K562 (cell line): Measurements from ENCODE around the gene GADD45GIP1. TPM values are rescaled to one million over a fixed set of nuclear protein-coding genes. Genes with fewer than 3 reads are reported as not detected.

Experiments
- ADNP ChIP-seq: fragments of 200-800 bp; sonication (Bioruptor generic); IDR thresholded peaks from 2 replicates; pipeline ENCODE4 v1.6.1; 2016; ENCODE audit warnings: missing genetic modification characterization, missing compliant biosample characterization
- EGR1 ChIP-seq: fragments of 450-650 bp; conservative IDR thresholded peaks from 2 replicates; pipeline ENCODE4 v1.6.1; 2017; ENCODE audit warnings: mild to moderate bottlenecking
- FIP1L1 ChIP-seq: fragments of 200-400 bp; formaldehyde crosslinking; IDR thresholded peaks from 2 replicates; pipeline ENCODE4 v1.6.1; 2018; ENCODE audit warnings: mild to moderate bottlenecking, low read depth, low read length; ENCODE audit not compliant: poor library complexity, severe bottlenecking
- FOXK2 ChIP-seq, 2 experiments: fragments of 450-650 bp; IDR thresholded peaks in 1 of 2; conservative IDR thresholded peaks in 1 of 2; 2 replicates each; pipeline ENCODE4 v1.6.1; 2016; ENCODE audit warnings: low read depth in 2 of 2, mild to moderate bottlenecking in 1 of 2
- HIVEP1 ChIP-seq: fragments of 250-450 bp; sonication (Bioruptor Pico); IDR thresholded peaks from 2 replicates; pipeline ENCODE4 v1.4.0; 2020; ENCODE audit warnings: mild to moderate bottlenecking
- HNRNPH1 ChIP-seq: fragments of 200-400 bp; formaldehyde crosslinking; optimal IDR thresholded peaks from 2 replicates; pipeline ENCODE3; 2017; ENCODE audit warnings: low read depth, mild to moderate bottlenecking, low read length, moderate library complexity
- MEF2A ChIP-seq: IDR thresholded peaks from 2 replicates; pipeline ENCODE4 v1.6.1; 2011; ENCODE audit warnings: low read depth, mild to moderate bottlenecking, low read length, moderate library complexity; ENCODE audit not compliant: control insufficient read depth
- NCOA4 ChIP-seq: fragments of 450-650 bp; IDR thresholded peaks from 2 replicates; pipeline ENCODE4 v1.6.1; 2018; ENCODE audit warnings: mild to moderate bottlenecking; ENCODE audit not compliant: partially characterized antibody
- POLR2AphosphoS5 ChIP-seq: IDR thresholded peaks from 2 replicates; pipeline ENCODE4 v1.6.1; 2011; ENCODE audit warnings: mild to moderate bottlenecking, low read depth, low read length, moderate library complexity; ENCODE audit not compliant: control insufficient read depth, insufficient read depth
- RAD51 ChIP-seq: fragments of 450-650 bp; IDR thresholded peaks from 2 replicates; pipeline ENCODE4 v1.7.1; 2016; ENCODE audit warnings: low read depth, mild to moderate bottlenecking, borderline replicate concordance
- RBFOX2 ChIP-seq: fragments of 200-400 bp; formaldehyde crosslinking; IDR thresholded peaks from 2 replicates; pipeline ENCODE4 v1.6.1; 2017; ENCODE audit warnings: low read depth, mild to moderate bottlenecking, low read length, moderate library complexity
- RBM15 ChIP-seq: fragments of 200-400 bp; formaldehyde crosslinking; IDR thresholded peaks from 2 replicates; pipeline ENCODE4 v1.6.1; 2018; ENCODE audit warnings: mild to moderate bottlenecking, low read length, moderate library complexity; ENCODE audit not compliant: insufficient read depth
- SMARCE1 ChIP-seq: fragments of 450-650 bp; IDR thresholded peaks from 2 replicates; pipeline ENCODE4 v1.7.1; 2016; ENCODE audit warnings: mild to moderate bottlenecking
- XRCC5 ChIP-seq: fragments of 200-400 bp; formaldehyde crosslinking; IDR thresholded peaks from 2 replicates; pipeline ENCODE4 v1.6.1; 2017; ENCODE audit warnings: low read depth, mild to moderate bottlenecking, low read length
- ZNF212 ChIP-seq: fragments of 450-650 bp; formaldehyde crosslinking; IDR thresholded peaks from 2 replicates; pipeline ENCODE4 v1.4.0; 2020; ENCODE audit warnings: mild to moderate bottlenecking
- ZNF766 ChIP-seq: fragments of 200-800 bp; sonication (Bioruptor generic); conservative IDR thresholded peaks from 2 replicates; pipeline ENCODE4 v1.6.1; 2016; ENCODE audit warnings: missing genetic modification characterization, missing compliant biosample characterization
- polyA plus RNA-seq, 8 experiments: library from polyadenylated mRNA; depleted of rRNA in 4 of 8; stranded (reverse) in 5 of 8; unstranded in 3 of 8; fragments of >200 nt; fragmentation: Nextera tagmentation in 2 of 8; fragmentation: Illumina TruSeq in 1 of 8; extraction: Ambion mirVana in 2 of 8; extraction: Trizol in 1 of 8; gene quantifications; 2 replicates each; pipeline versions ENCODE4 v1.2.1 to v1.2.3, GENCODE V29; 2011 to 2014; ENCODE audit warnings: inconsistent platforms in 1 of 8, missing spikeins in 1 of 8
- total RNA-seq, 7 experiments: library from RNA; depleted of rRNA in 6 of 7; stranded (reverse); fragments of >200 nt in 6 of 7; fragmentation: Illumina TruSeq in 2 of 7; extraction: Trizol in 2 of 7; gene quantifications; 2 replicates each; pipeline versions ENCODE4 v1.2.1 to v1.2.3, GENCODE V29; 2011 to 2021; ENCODE audit warnings: low replicate concordance in 1 of 7
- TF ChIP-seq, protein P1 (sequence below): conservative IDR thresholded peaks from 2 replicates; pipeline ENCODE4 v1.6.1; 2011; ENCODE audit warnings: low read depth, mild to moderate bottlenecking, low read length; ENCODE audit not compliant: control insufficient read depth
- TF ChIP-seq, protein P2 (sequence below): fragments of 250-450 bp; sonication (Bioruptor Pico); IDR thresholded peaks from 2 replicates; pipeline ENCODE4 v1.6.1; 2021; ENCODE audit warnings: mild to moderate bottlenecking
- TF ChIP-seq, protein P3 (sequence below): fragments of 450-650 bp; IDR thresholded peaks from 2 replicates; pipeline ENCODE4 v1.6.1; 2016; ENCODE audit warnings: antibody characterized with exemption
- TF ChIP-seq, protein P4 (sequence below): sonication (generic); formaldehyde crosslinking; IDR thresholded peaks from 2 replicates; pipeline ENCODE4 v1.8.0; 2022; ENCODE audit warnings: mild to moderate bottlenecking, missing genetic modification reagents

The GADD45GIP1 gene
- total and polyA plus RNA-seq, 9 of the 15 experiments (the other 6 are each of a cell fraction or from before 2014, with no cell fraction given), result 5.1 to 161 (median 29.2) TPM

DNA sequence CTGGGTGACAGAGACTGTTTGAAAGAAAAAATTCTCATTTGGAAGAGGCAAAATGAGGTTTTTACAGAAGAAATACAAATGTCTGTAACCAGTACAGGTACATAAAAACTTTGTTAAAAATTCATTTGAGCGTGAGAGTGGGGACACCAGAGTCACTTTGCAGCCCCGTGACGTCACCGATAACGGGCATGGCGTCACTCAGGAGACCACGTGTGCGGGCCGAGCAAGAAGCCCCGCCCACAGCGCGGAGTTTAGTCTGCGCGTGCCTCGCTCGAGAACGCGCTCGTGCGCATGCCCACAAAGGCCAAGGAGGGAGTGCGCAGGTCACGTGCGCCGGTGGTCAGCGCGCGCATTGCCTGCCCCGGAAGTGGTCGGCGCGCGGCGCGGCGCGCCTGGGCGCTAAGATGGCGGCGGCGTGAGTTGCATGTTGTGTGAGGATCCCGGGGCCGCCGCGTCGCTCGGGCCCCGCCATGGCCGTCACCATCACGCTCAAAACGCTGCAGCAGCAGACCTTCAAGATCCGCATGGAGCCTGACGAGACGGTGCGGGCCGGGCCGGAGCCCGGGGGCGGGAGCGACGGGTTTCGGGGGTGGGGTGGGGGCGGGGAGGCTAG lies 11.4 kb downstream of the GADD45GIP1 start, which contains the start of gene RAD23A (continued):
- TF ChIP-seq FOXK2 (conservative IDR thresholded peaks at IDR 0.05 in 1 of 2, IDR thresholded peaks at IDR 0.05 in 1 of 2; ENCODE audit: low read depth in 2 of 2) (peak; percentile 79 to 82), HNRNPH1 (no peak), RBM15 (no peak), RAD51 (peak; percentile 98), NCOA4 (no peak), ZNF212 (CRISPR knock-in tag) (no peak; the same call in 1 of the 2 replicates), XRCC5 (no peak), FIP1L1 (peak; percentile 99), EGR1 (peak; percentile 46; the same call in 1 of the 2 replicates), ADNP (no peak), MEF2A (no peak), SMARCE1 (peak; percentile 45; the same call in 1 of the 2 replicates), HIVEP1 (CRISPR knock-in tag) (no peak), POLR2AphosphoS5 (peak; percentile 91), RBFOX2 (peak; percentile 95), ZNF766 (peak; percentile 81)
- TF ChIP-seq, protein P1, sequence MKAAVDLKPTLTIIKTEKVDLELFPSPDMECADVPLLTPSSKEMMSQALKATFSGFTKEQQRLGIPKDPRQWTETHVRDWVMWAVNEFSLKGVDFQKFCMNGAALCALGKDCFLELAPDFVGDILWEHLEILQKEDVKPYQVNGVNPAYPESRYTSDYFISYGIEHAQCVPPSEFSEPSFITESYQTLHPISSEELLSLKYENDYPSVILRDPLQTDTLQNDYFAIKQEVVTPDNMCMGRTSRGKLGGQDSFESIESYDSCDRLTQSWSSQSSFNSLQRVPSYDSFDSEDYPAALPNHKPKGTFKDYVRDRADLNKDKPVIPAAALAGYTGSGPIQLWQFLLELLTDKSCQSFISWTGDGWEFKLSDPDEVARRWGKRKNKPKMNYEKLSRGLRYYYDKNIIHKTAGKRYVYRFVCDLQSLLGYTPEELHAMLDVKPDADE, result peak; percentile 94
- TF ChIP-seq, protein P2, sequence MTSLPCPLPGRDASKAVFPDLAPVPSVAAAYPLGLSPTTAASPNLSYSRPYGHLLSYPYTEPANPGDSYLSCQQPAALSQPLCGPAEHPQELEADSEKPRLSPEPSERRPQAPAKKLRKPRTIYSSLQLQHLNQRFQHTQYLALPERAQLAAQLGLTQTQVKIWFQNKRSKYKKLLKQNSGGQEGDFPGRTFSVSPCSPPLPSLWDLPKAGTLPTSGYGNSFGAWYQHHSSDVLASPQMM (CRISPR knock-in tag), result no peak
- TF ChIP-seq, protein P3, sequence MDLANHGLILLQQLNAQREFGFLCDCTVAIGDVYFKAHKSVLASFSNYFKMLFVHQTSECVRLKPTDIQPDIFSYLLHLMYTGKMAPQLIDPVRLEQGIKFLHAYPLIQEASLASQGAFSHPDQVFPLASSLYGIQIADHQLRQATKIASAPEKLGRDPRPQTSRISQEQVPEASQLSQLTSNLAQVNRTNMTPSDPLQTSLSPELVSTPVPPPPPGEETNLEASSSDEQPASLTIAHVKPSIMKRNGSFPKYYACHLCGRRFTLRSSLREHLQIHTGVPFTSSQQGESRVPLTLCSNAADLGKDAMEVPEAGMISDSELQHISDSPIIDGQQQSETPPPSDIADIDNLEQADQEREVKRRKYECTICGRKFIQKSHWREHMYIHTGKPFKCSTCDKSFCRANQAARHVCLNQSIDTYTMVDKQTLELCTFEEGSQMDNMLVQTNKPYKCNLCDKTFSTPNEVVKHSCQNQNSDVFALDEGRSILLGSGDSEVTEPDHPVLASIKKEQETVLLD, result peak; percentile 96
- TF ChIP-seq, protein P4, sequence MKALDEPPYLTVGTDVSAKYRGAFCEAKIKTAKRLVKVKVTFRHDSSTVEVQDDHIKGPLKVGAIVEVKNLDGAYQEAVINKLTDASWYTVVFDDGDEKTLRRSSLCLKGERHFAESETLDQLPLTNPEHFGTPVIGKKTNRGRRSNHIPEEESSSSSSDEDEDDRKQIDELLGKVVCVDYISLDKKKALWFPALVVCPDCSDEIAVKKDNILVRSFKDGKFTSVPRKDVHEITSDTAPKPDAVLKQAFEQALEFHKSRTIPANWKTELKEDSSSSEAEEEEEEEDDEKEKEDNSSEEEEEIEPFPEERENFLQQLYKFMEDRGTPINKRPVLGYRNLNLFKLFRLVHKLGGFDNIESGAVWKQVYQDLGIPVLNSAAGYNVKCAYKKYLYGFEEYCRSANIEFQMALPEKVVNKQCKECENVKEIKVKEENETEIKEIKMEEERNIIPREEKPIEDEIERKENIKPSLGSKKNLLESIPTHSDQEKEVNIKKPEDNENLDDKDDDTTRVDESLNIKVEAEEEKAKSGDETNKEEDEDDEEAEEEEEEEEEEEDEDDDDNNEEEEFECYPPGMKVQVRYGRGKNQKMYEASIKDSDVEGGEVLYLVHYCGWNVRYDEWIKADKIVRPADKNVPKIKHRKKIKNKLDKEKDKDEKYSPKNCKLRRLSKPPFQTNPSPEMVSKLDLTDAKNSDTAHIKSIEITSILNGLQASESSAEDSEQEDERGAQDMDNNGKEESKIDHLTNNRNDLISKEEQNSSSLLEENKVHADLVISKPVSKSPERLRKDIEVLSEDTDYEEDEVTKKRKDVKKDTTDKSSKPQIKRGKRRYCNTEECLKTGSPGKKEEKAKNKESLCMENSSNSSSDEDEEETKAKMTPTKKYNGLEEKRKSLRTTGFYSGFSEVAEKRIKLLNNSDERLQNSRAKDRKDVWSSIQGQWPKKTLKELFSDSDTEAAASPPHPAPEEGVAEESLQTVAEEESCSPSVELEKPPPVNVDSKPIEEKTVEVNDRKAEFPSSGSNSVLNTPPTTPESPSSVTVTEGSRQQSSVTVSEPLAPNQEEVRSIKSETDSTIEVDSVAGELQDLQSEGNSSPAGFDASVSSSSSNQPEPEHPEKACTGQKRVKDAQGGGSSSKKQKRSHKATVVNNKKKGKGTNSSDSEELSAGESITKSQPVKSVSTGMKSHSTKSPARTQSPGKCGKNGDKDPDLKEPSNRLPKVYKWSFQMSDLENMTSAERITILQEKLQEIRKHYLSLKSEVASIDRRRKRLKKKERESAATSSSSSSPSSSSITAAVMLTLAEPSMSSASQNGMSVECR, result peak; percentile 90
